Measurements from ENCODE around the gene TMEM151B. TPM values are rescaled to one million over a fixed set of nuclear protein-coding genes. Genes with fewer than 3 reads are reported as not detected.
A peak's percentile ranks its signal among the peaks of the same experiment; 100 is the strongest.
"Not testable (repeated sequence)": the region's sequence is repeated elsewhere in the genome, so short reads cannot be mapped to it uniquely, and the experiment has no call there.

The TMEM151B gene
- total and polyA plus RNA-seq, 7 donors = 0.16 to 1.1 (median 0.63) TPM; not detected in 2

DNA sequence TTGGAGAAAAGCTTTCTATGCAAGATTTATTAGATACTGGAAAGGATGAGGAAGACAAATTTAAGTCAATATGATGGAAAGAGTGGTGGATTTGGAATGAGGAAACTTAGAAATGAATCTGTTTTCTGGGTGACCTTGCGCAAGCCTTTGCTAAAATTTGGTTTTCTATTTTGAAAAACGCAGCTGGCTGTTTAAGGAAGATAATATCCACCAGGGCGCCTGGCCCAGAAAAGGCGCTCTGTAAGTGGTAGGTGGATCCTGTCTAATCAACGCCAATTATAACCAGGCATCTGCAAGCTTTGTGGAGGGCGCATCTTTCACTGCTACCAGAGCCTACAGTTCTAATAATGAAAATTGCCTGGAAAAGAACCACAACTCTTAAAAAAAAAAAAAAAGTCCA is 71.8 kb downstream of the TMEM151B start:
- Histone ChIP-seq H3K4me1 (peaks cover 0 to 7% (median 3%) of the 10 kb centered on the region in 4 donors), H3K27ac (no peak overlapping the region), H3K27me3 (peaks cover 6 to 31% (median 14%) of the 10 kb centered on the region in 3 donors), H3K9me3 (no peaks in the 10 kb centered on the region), H3K36me3 (no peaks in the 10 kb centered on the region), H3K4me3 (peak overlapping the region in 2 of 4 donors; percentile 31 to 33)
- WGBS, 2 donors = 36 to 38% methylated on average over 6 of the region's 6 CpGs
- intact Hi-C loops (cut with DNase I) = no loop called here
- DNase-seq = no peak
- TF ChIP-seq CTCF (IDR thresholded peaks at IDR 0.05) = no peak
- no peak for TF ChIP-seq POLR2A (IDR thresholded peaks at IDR 0.05)
- no peak for TF ChIP-seq EP300 (IDR thresholded peaks at IDR 0.05)
- no peak for TF ChIP-seq POLR2AphosphoS5 (IDR thresholded peaks at IDR 0.05)

DNA sequence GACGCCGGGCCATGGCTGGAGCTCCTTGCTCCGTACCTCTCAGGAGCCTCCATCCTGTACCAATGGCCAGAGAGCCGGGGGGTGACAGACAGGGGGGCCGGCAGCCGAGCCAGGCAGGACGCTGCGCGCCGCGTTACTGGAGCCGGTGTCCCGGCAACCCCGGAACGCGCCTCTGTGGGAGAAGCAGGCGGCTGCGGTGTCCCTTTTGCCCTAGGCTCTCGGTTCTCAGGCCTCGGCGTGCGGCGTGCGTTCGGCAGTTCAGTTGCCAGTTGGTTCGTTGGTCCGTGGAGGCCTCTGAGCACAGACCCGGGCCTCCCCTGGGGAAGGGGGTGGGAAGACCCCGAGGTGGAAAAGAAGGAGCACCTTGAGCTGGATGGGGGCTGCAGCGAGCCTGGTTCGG is 72.2 kb downstream of the TMEM151B start, which contains the start of gene SPATS1:
Gene SPATS1 (plus strand): TSS at position 162 of the 400 bp plus-strand sequence. CDS start 446 bp downstream, outside the sequence.
- Histone ChIP-seq H3K4me1 (peaks cover 0 to 7% (median 3%) of the 10 kb centered on the region in 4 donors), H3K27ac (no peak within 1 kb of the TSS), H3K4me3 (peak within 1 kb of the TSS in 2 of 4 donors; percentile 31 to 33), H3K27me3 (peaks cover 6 to 31% (median 14%) of the 10 kb centered on the region in 3 donors), H3K36me3 (no peaks in the 10 kb centered on the region), H3K9me3 (no peaks in the 10 kb centered on the region)
- DNase-seq = no peak
- TF ChIP-seq POLR2A (IDR thresholded peaks at IDR 0.05) (no peak), POLR2AphosphoS5 (IDR thresholded peaks at IDR 0.05) (no peak), EP300 (IDR thresholded peaks at IDR 0.05) (no peak), CTCF (IDR thresholded peaks at IDR 0.05) (no peak)
- intact Hi-C loops (cut with DNase I) = no loop called here
- 5 to 8% methylated on average over 31 of the region's 31 CpGs for WGBS, 2 donors

DNA sequence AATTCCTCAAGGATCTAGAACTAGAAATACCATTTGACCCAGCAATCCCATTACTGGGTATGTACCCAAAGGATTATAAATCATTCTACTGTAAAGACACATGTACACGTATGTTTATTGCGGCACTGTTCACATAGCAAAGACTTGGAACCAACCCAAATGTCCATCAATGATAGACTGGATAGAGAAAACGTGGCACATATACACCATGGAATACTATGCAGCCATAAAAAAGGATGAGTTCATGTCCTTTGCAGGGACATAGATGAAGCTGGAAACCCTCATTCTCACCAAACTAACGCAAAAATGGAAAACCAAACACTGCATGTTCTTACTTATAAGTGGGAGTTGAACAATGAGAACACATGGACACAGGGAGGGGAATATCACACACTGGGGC is 76.6 kb downstream of the TMEM151B start:
- H3K4me1 ChIP-seq; DNase-seq; H3K36me3 ChIP-seq; H3K9me3 ChIP-seq; H3K27ac ChIP-seq; H3K4me3 ChIP-seq; intact Hi-C loops (cut with DNase I): not testable (repeated sequence)
- 54 to 78% methylated on average over 4 of the region's 4 CpGs for WGBS, 2 donors
- H3K27me3 ChIP-seq = peaks cover 6 to 31% (median 14%) of the 10 kb centered on the region in 3 donors

DNA sequence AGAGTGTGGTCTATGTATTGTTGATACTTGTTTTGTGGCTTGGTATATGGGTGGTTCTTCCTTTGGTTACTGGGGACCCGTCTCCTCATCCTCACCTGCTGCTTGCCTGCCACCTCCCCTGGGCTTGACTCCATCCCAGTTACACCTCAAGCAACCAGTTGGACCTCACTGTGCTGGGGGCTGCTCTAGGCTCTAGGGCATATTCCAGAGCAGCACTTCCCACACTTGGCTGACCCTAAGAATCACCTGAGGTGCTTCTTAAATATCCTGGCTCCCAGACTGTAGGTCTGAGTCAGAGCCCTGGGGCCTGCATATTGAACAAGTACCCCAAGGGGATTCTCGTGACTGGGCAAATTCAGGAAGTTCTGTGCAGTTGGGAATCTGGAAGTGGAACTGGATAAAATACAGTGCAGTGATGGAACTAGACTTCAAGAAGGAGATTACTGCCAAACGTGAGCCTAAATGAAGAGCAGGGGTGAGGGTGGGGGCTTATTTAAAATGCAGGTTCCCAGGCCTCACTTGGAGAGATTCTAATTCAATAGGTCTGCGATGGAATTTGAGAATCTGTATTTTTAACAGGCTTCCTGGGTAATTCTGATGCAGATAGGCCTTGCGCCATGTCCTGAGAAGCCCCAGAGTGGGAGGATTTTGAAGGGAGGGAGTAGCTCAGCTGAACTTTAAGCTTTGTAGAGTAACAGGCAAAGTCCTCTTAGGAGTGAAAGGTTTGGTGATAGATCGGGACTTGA is 79.8 kb downstream of the TMEM151B start:
- intact Hi-C loops (cut with DNase I) = no loop called here

DNA sequence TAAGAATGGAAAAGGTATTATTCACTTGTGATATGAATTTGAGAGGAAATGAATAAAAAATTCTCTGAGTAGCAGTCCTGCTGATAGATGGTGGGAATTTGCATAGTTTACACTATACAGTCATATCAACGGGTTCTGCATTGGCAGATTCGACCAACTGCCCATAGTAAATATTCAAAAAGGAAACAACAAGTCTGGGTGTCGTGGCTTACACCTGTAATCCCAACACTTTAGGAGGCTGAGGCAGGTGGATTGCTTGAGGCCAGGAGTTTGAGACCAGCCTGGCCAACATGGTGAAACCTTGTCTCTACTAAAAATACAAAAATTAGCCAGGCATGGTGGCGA is 80.4 kb downstream of the TMEM151B start:
- intact Hi-C loops (cut with DNase I); H3K27me3 ChIP-seq; H3K4me3 ChIP-seq; DNase-seq; H3K9me3 ChIP-seq; H3K4me1 ChIP-seq; H3K27ac ChIP-seq; H3K36me3 ChIP-seq: not testable (repeated sequence)
- 65 to 76% methylated on average over 4 of the region's 4 CpGs for WGBS, 2 donors

More for the DNA sequence above, 79.8 kb downstream of the TMEM151B start:
- H3K27me3 ChIP-seq = peaks cover 0 to 9% (median 0%) of the 10 kb centered on the region in 3 donors
- no peak for TF ChIP-seq CTCF (IDR thresholded peaks at IDR 0.05)
- no peak overlapping the region for H3K4me3 ChIP-seq
- no peak for DNase-seq
- 74 to 76% methylated on average over 6 of the region's 6 CpGs for WGBS, 2 donors
- H3K9me3 ChIP-seq = no peaks in the 10 kb centered on the region
- no peak overlapping the region for H3K27ac ChIP-seq
- H3K4me1 ChIP-seq = no peaks in the 10 kb centered on the region
- H3K36me3 ChIP-seq = no peaks in the 10 kb centered on the region

DNA sequence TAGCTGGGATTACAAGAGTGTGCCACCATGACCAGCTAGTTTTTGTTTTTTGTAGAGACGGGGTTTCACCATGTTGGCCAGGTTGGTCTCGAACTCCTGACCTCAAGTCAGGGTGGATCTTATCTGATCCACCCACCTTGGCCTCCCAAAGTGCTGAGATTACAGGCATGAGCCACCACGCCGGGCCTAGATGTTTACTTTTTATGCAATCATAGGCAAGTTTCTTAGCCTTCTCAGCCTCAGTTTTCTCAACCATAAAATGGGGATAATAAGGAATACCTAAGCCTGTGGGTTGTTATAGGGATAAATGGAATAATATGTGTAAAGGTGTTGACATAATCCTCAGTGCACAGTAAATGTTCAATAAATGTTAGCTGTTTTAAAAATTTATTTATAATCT is 82.0 kb downstream of the TMEM151B start:
- no peaks in the 10 kb centered on the region for H3K9me3 ChIP-seq
- TF ChIP-seq EP300 (IDR thresholded peaks at IDR 0.05) = no peak
- no peak for TF ChIP-seq POLR2AphosphoS5 (IDR thresholded peaks at IDR 0.05)
- TF ChIP-seq POLR2A (IDR thresholded peaks at IDR 0.05) = no peak
- TF ChIP-seq CTCF (IDR thresholded peaks at IDR 0.05) = no peak
- no peak for DNase-seq
- H3K27me3 ChIP-seq = no peaks in the 10 kb centered on the region
- intact Hi-C loops (cut with DNase I) = no loop called here
- H3K4me3 ChIP-seq = no peak overlapping the region
- 68 to 87% methylated on average over 4 of the region's 4 CpGs for WGBS, 2 donors
- H3K36me3 ChIP-seq = no peaks in the 10 kb centered on the region
- no peak overlapping the region for H3K27ac ChIP-seq
- H3K4me1 ChIP-seq = no peaks in the 10 kb centered on the region

Measured in sigmoid colon (tissue), 7 donors.